Stimulated activated CD4-positive, alpha-beta T cell treated with anti-CD3 and anti-CD28 coated beads, Interleukin-4, amount 100 ng/mL, for 48 hours (primary cell): ENCODE results near the gene GRIN1.
"Not testable (repeated sequence)": the region's sequence is repeated elsewhere in the genome, so short reads cannot be mapped to it uniquely, and the experiment has no call there.

ENCODE experiments used
- DNase-seq, 2 donors: peaks; one replicate each; pipeline ENCODE4 v3.0.0-alpha.2; 2020; ENCODE audit warnings: low read depth in 2 of 2

GRIN1 gene

DNA sequence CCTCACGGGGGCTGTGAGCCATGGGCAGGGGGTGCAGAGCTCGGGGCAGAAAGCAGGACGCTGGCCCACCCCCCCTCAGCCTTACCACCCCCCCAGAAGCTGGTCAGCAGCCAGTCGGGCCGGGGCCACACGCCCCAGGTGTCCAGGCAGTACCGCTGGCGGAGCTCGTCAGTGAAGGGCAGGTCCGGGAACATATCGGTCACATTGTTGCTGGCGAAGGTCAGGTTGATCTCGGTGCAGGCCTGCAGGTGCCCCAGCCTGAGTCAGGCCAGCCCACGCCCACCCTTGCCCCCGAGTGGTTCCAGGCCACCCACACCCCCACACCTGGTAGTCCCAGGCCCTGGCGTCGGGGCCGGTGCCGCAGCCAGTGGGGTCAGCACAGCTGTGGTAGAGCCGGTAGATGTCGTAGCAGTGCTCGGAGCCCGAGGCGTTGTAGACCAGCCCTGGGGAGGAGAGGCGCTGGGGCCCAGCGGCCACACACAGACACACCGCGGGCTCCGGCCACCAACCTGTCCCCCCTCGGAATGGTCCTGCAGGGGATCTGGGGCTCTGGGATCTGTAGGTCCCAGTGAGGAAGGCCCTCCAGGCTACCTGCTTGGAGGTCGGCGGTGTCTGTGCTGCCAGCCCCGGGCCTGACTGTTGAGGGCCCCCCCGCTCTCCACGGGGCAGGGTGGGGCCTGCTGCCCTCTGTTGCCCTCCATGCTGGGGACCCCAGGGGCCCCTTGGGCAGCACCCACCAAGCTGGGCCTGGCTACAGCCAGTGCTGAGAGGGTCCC lies 27.0 kb upstream of the GRIN1 start:
- DNase-seq, result no peak

DNA sequence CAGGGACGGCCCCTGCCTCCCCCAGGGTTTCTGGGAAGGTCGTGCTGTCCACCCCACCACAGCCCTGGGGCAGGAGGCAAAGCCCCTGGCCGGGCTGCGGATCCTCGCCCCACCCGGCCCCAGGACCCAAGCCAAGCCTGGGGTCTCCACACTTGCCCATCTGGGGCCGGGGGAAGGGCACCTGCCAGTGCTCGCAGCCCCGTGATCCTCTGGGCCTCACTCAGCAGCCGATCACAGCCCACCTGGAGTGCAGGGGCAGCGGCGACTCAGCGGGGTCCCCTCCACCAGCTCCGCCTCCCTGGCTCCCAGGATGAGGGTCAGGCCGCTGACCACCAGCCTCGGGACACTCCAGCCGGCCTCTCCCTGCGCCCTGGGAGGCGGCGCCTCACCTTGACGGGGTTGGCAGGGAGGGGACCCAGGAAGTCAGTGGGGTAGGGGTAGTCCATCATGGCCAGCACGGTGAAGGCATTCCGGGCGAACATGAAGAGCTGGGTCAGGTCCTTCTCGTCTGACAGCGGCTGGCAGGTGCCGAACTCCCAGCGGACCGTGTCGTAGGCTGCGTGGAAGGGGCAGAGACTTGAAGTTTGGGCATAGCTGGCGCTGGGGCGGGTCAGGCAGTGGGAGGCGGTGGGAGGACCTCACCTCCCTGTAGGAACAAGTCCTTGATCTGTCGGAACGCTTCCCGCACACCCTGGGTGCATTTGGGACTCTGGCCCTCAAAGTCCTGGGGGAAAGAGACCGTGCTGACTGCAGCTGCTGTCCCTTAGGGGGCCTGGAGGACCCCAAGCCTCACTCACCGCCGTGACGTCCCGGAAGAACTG lies 26.2 kb upstream of the GRIN1 start:
- DNase-seq, result no peak

DNA sequence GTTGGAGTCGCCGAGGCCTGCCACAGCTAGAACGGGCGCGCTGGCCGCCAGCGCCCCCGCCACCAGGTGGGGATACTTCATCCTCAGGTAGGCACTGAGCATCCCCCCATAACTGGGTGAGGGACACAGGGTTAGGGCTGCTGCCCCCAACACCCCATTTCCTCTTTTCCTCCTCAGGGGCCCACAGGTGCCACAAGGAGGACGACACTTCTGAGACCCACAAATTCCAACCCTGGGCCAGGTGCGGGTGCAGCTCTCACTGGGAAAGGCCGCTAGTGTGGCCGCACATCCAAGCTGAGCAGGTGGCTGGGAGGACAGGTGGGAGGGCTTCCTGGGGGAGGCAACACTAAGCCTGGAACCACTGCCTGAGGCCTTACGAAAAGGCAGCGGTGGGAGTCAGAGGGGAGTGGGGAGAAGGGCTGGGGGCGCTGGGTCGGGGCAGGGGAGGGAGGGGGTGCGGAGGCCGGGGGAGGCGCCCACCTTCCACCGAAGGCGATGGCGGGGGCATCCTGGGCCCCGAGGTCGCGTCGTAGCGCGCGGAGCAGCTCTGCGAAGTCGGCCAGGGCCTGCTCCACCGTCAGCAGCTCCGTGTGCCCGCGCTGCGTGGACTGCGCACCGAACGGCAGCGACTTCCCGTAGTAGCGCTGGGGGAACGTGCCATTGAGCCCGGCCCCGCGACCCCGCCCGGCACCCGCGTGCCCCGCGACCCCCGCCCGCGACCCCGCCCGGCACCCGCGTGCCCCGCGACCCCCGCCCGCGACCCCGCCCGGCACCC lies 25.4 kb upstream of the GRIN1 start:
- DNase-seq, result no peak

DNA sequence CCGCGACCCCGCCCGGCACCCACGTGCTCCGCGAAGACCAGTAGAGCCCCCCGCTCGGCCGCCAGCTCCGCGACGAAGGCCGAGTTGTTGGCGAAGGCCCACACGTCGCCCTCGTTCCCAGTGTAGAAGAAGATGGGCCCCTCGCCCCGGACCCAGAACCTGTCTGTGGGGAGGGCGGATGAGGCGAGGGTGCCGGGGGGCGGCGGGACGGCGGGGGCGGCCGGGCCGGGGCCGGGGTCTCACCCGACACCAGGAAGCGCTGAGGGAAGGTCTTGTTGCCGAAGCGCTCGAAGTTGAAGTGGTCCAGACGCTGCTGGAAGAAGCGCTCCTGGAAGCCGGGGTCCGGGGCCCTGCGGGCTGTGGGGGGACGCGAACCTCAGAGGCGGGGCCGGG lies 24.7 kb upstream of the GRIN1 start:
- DNase-seq, result no peak

DNA sequence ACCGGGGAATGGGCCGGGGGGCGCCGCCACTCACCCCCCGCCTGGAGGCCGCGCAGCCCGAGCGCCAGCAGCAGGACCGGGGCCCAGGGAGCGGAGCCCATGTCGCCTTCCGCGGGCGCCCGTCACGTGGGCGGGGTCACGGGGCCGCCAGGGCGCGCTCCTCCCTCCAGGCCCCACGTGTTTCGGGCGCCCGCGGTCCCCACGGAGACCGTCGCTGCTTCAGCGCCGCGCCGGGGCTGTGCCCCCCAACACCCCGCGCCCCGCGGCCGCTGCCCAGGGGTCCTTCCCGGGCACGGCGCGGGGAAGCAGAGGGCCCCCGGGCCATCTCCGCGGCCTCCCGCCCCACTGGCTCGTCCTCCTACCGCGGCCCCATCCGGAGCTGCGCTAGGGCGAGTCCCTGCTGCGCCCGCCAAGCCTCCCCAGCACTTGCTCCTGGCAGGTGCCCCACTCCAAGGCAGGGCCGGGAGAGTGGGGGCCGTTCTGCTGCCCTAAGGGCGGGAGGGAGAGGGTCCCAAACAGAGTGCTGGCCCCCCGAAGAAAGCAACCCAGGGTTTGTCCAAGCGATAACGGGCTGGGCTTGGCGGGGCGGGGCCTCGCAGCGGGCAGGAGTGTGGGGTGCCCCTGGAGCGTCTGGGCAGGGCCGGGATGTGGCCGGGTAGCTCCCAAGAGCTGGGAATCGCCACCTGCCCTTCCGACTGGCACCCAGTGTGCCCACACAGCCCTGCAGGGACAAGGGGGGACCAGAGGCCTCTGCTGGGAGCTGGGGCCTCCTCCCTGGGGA lies 24.2 kb upstream of the GRIN1 start, which contains the start of gene DPP7:
DPP7 (minus strand) TSS at position 121 of the 781 bp plus-strand sequence; CDS start at position 101, 20 bp downstream.
- DNase-seq, result peak; percentile 73 to 75

DNA sequence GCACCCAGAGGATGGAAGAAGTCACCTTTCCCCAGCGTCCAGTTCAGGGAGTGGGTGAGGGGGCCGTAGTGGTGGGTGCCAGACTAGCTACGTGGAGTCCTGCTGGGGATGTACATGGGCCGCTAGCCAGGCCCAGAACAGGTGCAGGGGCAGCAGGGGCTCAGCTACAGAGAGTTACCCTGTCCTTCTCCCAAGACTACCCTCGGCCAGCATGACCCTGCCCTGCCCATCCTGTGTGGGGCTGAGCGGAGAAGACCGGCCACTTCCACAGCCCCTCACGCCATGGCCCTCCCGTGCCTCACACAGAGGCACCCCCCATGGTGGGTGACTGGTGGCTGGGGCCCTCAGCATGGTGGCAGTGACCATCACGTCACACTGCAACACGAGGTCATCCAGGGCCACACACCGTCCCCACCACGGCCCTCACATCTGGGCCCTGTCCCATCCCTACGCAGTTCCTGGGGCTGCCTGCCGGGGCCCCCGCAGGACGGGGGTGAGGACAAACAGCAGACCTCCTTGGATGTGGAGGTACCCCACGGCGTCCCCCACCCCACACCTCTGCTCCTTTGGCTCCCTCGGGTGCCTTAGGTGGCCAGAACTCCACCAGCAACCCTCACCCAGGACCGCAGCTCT lies 23.4 kb upstream of the GRIN1 start:
- no peak for DNase-seq

DNA sequence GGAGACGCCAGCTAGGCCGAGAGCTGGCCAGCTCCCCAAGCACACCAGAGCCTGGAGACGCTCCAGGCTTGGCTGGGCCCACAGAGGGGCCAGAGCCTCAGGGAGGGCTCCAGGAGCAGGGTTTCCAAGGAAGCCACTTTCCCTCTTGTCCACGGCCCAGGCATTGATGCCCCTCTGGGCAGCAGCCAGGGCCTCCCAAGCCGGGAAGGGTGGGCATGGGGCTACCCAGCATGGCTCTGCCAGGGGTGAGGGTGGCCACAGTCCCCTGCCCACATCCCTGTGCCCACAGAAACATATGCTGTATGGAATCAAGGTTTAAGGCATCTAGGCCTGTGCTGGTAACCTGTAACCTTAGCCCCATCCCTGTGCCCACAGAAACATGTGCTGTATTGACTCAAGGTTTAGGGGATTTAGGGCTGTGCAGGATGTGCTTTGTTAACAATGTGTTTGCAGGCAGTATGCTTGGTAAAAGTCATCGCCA lies 22.9 kb upstream of the GRIN1 start:
- DNase-seq, result no peak

DNA sequence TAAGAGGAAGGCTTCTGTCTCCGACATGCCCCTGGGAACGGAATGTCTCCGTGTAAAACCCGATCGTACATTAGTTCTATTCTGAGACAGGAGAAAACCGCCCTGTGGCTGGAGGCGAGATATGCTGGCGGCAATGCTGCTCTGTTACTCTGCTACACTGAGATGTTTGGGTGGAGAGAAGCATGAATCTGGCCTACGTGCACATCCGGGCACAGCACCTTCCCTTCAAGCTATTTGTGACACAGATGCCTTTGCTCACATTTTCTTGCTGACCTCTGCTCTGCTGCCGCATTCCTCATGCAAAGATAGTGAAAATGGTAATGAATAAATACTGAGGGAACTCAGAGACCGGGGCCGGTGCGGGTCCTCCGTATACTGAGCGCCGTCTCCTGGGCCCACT lies 22.2 kb upstream of the GRIN1 start:
- no peak for DNase-seq

DNA sequence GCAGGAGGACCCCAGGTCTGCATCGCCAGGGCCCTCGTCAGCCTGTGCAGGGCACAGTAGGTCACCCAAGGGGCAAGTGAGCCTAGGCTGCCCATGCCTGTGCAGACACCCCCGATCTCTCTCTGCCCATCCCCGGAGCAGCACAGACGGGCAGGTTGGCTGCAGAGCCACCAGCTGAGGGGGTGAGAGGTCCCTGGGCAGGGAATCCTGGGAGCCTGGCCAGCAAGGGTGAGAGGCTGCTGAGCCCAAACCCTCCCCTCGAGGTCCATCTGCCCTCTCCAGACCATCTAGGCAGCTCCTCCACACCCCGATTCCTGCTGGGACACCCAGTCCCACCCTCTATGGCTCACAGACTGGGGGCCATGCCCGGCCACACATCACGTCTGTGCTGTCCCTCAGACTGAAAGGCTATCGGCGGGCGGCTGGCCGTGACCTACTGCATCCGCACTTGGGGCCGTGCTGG lies 21.7 kb upstream of the GRIN1 start:
- no peak for DNase-seq

DNA sequence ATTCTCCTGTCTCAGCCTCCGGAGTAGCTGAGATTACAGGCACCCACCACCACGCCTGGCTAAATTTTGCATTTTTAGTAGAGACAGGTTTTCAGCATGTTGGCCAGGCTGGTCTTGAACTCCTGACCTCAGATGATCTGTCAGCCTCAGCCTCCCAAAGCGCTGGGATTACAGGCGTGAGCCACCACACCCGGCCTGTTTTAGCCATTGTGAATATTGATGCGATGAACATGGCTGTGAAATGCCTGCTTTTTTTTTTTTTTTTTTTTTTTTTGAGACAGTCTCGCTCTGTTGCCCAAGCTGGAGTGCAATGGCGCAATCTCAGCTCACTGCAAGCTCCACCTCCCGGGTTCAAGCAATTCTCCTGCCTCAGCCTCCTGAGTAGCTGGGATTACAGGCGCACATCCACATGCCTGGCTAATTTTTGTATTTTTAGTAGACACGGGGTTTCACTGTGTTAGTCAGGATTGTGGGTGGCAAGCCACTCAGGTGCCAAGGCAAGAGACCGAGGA lies 20.8 kb upstream of the GRIN1 start:
- DNase-seq, result not testable (repeated sequence)

DNA sequence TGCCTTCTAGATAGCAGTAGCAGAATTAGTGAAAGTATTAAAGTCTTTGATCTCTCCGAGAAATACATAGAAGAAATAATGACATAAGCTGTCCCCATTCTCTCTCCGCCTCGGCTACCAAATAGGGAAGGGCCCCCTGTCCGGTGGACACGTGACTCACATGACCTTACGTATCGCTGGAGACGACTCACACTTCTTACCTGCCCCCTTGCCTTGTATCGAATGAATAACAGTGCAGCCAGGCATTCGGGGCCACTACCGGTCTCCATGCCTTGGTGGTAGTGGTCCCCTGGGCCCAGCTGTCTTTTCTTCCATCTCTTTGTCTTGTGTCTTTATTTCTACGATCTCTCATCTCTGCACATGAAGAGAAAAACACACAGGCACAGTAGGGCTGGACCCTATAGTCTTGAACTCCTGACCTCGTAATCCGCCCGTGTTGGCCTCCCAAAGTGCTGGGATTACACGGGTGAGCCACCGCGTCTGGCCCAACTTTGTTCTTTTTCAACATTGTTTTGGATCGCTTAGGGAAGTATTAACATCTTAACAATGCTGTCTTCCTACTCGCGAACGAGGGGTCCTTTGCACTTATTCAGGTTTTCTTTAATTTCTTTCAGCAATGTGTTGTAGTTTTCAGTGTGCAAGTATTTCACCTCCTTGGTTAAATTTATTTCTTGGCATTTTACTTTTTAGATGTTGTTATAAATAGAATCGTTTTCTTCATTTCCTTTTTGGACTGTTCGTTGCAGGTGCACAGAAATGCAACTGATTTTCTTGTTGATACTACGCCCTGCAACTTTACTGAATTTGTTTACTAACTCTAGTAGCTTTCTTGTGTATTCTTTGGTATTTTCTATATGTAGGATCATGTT lies 16.8 kb upstream of the GRIN1 start:
- DNase-seq, result not testable (repeated sequence)

DNA sequence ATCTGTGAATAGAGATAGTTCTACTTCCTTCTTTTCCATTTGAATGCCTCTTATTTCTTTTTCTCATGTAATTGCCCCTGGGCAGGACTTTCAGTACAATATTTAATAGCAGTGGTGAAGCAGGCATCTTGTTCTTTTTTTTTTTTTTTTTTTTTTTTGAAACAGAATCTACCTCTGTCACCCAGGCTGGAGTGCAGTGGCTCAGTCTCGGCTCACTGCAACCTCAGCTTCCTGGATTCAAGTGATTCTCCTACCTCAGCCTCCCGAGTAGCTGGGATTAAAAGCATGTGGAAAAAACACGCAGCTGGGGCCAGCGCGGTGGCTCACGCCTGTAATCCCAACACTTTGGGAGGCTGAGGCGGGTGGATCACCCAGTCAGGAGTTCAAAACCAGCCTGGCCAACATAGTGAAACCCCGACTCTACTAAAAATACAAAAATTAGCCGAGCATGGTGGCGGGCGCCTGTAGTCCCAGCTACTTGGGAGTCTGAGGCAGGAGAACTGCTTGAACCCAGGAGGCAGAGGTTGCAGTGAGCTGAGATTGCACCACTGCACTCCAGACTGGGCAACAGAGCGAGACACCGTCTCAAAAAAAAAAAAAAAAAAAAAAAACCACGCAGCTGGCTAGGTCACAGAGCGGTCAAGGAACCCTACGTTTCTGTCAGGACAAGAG lies 16.0 kb upstream of the GRIN1 start:
- not testable (repeated sequence) for DNase-seq

DNA sequence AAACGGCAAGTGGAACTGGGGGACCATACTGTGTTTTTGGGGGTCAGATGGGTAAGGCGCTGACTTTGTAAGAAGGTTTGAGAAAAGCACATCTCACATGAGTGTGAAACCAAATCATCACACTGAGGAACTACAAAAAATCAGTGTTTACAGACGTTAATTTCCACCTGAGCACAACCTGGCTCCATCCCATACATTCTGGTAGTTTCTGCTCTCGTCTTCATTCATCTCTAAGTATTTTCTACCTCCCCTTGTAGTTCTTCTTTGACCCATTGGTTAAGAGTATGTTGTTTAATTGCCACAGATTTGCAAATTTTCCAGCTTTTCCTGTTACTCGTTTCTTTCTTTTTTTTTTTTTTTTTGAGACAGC lies 15.5 kb upstream of the GRIN1 start:
- no peak for DNase-seq

DNA sequence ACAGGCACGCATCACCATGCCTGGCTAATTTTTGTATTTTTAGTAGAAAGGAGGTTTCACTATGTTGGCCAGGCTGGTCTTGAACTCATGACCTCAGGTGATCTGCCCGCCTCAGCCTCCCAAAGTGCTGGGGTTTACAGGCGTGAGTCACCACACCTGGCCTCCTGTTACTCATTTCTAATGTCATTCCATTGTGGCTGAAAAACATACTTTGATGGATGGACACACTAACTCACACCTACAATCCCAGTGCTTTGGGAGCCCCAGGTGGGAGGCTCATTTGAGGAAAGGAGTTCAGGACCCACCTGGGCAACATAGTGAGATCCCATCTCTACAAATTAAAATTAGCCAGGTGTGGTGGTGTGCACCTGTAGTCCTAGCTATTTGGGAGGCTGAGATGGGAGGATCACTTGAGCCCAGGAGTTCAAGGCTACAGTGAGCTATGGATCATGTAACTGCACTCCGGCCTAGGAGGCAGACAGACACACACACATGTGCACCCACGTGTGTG lies 14.9 kb upstream of the GRIN1 start:
- DNase-seq, result not testable (repeated sequence)

DNA sequence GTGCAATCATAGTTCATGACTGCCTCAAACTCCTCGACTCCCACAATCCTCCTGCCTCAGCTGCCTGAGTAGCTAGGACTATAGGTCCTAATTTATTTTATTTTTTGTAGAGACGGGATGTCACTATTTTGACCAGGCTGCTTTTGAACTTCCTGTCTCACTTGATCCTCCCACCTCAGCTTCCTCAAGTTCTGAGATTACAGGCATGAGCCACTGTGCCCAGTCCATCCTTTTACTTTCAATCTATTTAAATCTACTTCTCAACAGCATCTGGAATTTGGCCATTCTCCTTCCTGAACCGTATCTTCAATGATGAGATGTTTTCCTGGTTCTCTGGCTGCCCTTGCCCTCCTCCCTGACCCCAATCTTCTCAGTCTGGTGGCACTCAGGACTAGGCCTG lies 12.2 kb upstream of the GRIN1 start:
- no peak for DNase-seq

DNA sequence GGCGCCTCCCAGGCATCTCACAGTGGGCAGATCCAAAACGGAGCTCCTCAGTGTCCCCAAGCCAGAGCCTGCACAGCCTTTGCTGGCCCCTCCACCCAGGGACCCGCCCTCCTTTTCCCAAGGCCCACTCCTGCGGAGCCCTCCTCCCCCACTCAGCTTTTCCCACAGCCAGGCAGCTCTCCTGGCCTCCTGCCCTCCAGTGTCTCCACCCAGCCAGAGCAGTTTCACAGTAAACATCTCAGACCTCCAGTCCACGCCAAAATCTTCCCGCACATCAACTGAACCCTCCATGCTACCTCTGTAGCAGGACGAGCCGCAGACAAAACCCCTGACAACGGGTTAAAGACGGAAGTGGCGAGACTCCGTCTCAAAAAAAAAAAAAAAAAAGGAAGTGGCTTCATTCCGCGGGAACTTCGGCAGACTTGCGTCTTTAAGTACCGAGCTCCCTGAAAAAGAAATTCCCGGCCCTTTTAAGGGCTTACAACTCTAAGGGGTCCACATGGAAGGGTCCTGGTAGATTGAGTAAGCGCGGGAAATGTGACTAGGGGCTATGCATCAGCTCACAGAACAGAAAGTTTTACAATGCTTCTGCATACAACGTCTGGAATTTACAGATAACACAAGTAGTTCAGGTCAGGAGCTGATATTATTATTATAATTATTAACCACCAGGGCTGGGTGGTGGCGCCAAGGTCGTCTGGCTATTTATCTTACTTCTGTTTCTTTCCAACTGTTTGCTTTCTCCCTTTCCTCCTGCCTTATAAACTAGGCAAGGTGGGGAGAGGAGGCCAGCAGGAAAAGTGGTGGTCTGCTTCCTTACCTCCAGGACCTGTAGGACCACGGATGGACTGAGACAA lies 11.4 kb upstream of the GRIN1 start:
- DNase-seq, result no peak

DNA sequence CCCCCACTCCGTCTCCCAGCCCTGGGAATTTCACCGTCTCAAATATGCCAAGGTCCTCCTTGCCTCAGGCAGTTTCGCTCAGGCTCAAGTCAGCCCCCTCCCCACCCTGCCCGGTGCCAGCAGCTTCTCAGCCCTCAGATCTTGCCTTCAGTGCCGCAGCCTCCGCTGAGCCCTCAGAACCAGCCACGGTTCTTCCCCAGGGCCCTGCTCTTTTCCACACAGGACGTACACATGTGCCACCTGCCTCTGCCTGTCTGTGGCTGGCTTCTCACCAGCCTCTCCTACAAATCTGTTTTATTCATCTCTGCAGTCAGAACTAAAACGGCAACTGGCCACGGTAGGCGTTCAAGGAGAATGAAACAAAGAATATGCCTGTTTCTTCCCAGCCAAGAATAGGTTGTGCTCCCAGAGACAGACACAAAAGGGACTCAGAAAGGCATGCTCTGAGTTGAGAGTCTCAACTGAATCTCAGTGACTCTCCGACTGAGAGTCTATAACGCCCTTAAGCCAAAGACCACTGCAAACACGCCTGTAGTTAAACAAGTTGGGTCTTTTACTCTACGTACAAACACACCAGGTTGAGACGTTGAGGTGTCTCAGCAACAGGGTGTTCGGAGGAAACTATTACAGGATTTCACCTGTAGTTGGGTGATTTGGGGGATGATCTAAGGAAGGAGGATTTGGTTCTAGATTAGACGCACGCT lies 10.6 kb upstream of the GRIN1 start:
- DNase-seq, result no peak
